Femur (tissue), 1 donor: ENCODE results near the gene RPIA.
"Not testable (repeated sequence)": the region's sequence is repeated elsewhere in the genome, so short reads cannot be mapped to it uniquely, and the experiment has no call there.

Experiments
- DNase-seq: peaks from one replicate; pipeline ENCODE4 v3.0.0-alpha.2; 2017

RPIA gene

DNA sequence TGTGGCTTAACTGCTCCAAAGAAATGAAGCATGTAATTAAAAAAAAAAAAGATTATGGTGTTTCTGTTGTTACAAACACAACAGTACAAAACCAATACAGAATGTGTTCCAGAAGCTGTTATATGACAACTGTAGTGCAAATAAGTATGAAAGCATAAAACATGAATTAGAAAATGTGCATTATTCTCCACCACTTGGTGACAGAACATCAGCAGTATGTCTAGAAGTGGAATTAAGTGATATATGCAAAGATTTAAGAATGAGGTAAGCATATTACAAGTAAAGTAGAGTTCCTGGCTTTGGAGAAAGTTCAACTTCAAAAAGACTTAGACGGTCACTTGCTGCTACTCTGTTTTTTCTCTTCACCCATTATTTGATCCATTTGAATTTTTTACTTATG is 105.0 kb downstream of the RPIA start:
- not testable (repeated sequence) for DNase-seq

GRCh38 chr2:88797164-88797563 is 105.7 kb downstream of the RPIA start:
- DNase-seq = not testable (repeated sequence)
